Measurements from ENCODE around the gene PBX1.

The PBX1 gene

GRCh38 chr1:164672588-164672987, 113.6 kb downstream of the PBX1 start:
- DNase-seq: no peak

- DNase-seq: no peak
Observed at GRCh38 chr1:164673584-164674214, 114.7 kb downstream of the PBX1 start.

- DNase-seq: no peak
Observed at GRCh38 chr1:164675342-164675904, 116.4 kb downstream of the PBX1 start.

GRCh38 chr1:164678136-164678700, 119.2 kb downstream of the PBX1 start:
- DNase-seq: no peak

- DNase-seq: no peak
Observed at GRCh38 chr1:164682570-164682969, 123.6 kb downstream of the PBX1 start.

- no peak for DNase-seq
Observed at GRCh38 chr1:164683235-164683634, 124.3 kb downstream of the PBX1 start.

- DNase-seq: no peak
Observed at GRCh38 chr1:164685266-164686035, 126.5 kb downstream of the PBX1 start.

GRCh38 chr1:164687777-164688176, 128.8 kb downstream of the PBX1 start:
- no peak for DNase-seq

- peak; percentile 20 for DNase-seq
Observed at GRCh38 chr1:164688791-164689190, 129.8 kb downstream of the PBX1 start.

- peak; percentile 40 for DNase-seq
Observed at GRCh38 chr1:164689672-164690511, 130.9 kb downstream of the PBX1 start.

- DNase-seq: no peak
Observed at GRCh38 chr1:164692420-164692819, 133.4 kb downstream of the PBX1 start.

GRCh38 chr1:164693564-164694359, 134.8 kb downstream of the PBX1 start:
- DNase-seq: no peak

- DNase-seq: no peak
Observed at GRCh38 chr1:164694505-164694904, 135.5 kb downstream of the PBX1 start.

- DNase-seq: no peak
Observed at GRCh38 chr1:164695956-164696665, 137.1 kb downstream of the PBX1 start.

GRCh38 chr1:164699815-164700491, 141.0 kb downstream of the PBX1 start:
- DNase-seq: no peak

GRCh38 chr1:164700683-164701082, 141.7 kb downstream of the PBX1 start:
- no peak for DNase-seq

GRCh38 chr1:164701189-164701761, 142.3 kb downstream of the PBX1 start:
- no peak for DNase-seq

GRCh38 chr1:164702216-164702615, 143.2 kb downstream of the PBX1 start:
- DNase-seq: no peak

GRCh38 chr1:164702664-164703063, 143.7 kb downstream of the PBX1 start:
- no peak for DNase-seq

GRCh38 chr1:164703463-164703862, 144.5 kb downstream of the PBX1 start:
- DNase-seq: no peak
